ENCODE data around the gene STARD13. TPM values are rescaled to one million over a fixed set of nuclear protein-coding genes. Genes with fewer than 3 reads are reported as not detected.

Gene STARD13
- total and polyA plus RNA-seq, 4 donors = 2.7 to 15.3 (median 5.7) TPM

DNA sequence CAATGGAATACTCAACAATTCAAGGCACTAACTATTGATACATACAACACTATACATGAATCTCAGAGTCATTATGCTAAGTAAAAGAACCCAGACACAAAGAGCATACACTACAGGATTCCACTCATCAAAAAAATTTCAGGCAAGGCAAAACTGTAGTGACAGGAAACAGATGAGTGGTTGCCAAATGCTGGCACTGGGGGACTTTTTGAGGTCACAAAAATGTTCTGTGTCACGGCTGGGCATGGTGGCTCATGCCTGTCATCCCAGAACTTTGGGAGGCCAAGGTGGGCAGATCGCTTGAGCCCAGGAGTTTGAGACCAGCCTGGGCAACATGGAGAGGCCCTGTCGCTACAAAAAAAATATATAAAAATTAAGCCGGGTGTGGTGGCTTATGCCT is 139.9 kb downstream of the STARD13 start:
- peaks cover 0 to 1% (median 0%) of the 10 kb centered on the region in 4 donors for H3K9me3 ChIP-seq (ENCODE audit: control insufficient read depth in 4 of 4, low read length in 3 of 4)
- no peak overlapping the region for H3K4me3 ChIP-seq (ENCODE audit: low read depth in 1 of 3, low read length in 3 of 3)
- H3K27me3 ChIP-seq (ENCODE audit: control insufficient read depth in 4 of 4, insufficient read depth in 4 of 4, low read length in 3 of 4) = no peaks in the 10 kb centered on the region
- WGBS = 92% methylated on average over 4 of the region's 4 CpGs
- H3K9ac ChIP-seq (ENCODE audit: low read depth in 1 of 2, low read length in 2 of 2) = no peak overlapping the region
- H3K36me3 ChIP-seq (ENCODE audit: control insufficient read depth in 4 of 4, insufficient read depth in 3 of 4, low read depth in 1 of 4, low read length in 3 of 4) = peaks cover 0 to 7% (median 0%) of the 10 kb centered on the region in 4 donors
- H3K4me1 ChIP-seq (ENCODE audit: control insufficient read depth in 4 of 4, insufficient read depth in 4 of 4, low read length in 3 of 4) = no peaks in the 10 kb centered on the region
- no peak for TF ChIP-seq FOXA2 (IDR thresholded peaks at IDR 0.05)
- TF ChIP-seq, protein P1, sequence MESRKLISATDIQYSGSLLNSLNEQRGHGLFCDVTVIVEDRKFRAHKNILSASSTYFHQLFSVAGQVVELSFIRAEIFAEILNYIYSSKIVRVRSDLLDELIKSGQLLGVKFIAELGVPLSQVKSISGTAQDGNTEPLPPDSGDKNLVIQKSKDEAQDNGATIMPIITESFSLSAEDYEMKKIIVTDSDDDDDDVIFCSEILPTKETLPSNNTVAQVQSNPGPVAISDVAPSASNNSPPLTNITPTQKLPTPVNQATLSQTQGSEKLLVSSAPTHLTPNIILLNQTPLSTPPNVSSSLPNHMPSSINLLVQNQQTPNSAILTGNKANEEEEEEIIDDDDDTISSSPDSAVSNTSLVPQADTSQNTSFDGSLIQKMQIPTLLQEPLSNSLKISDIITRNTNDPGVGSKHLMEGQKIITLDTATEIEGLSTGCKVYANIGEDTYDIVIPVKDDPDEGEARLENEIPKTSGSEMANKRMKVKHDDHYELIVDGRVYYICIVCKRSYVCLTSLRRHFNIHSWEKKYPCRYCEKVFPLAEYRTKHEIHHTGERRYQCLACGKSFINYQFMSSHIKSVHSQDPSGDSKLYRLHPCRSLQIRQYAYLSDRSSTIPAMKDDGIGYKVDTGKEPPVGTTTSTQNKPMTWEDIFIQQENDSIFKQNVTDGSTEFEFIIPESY (IDR thresholded peaks at IDR 0.05) = no peak
- no peak for TF ChIP-seq SP1 (IDR thresholded peaks at IDR 0.05)
- no peak for TF ChIP-seq GABPA (IDR thresholded peaks at IDR 0.05 in 1 of 2, conservative IDR thresholded peaks at IDR 0.05 in 1 of 2)
- TF ChIP-seq, protein P2, sequence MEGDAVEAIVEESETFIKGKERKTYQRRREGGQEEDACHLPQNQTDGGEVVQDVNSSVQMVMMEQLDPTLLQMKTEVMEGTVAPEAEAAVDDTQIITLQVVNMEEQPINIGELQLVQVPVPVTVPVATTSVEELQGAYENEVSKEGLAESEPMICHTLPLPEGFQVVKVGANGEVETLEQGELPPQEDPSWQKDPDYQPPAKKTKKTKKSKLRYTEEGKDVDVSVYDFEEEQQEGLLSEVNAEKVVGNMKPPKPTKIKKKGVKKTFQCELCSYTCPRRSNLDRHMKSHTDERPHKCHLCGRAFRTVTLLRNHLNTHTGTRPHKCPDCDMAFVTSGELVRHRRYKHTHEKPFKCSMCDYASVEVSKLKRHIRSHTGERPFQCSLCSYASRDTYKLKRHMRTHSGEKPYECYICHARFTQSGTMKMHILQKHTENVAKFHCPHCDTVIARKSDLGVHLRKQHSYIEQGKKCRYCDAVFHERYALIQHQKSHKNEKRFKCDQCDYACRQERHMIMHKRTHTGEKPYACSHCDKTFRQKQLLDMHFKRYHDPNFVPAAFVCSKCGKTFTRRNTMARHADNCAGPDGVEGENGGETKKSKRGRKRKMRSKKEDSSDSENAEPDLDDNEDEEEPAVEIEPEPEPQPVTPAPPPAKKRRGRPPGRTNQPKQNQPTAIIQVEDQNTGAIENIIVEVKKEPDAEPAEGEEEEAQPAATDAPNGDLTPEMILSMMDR (IDR thresholded peaks at IDR 0.05; ENCODE audit: low read depth, low read length, missing input control) = no peak
- TF ChIP-seq FOXA1 (IDR thresholded peaks at IDR 0.05) = no peak
- TF ChIP-seq TAF1 (conservative IDR thresholded peaks at IDR 0.05) = no peak
- TF ChIP-seq NR2F2 (IDR thresholded peaks at IDR 0.05) = no peak
- TF ChIP-seq JUND (IDR thresholded peaks at IDR 0.05) = no peak
- no peak for TF ChIP-seq YY1 (IDR thresholded peaks at IDR 0.05)
- no peak for TF ChIP-seq HNF4G (IDR thresholded peaks at IDR 0.05)
- no peak for TF ChIP-seq HNF4A (conservative IDR thresholded peaks at IDR 0.05)
- TF ChIP-seq, protein P3, sequence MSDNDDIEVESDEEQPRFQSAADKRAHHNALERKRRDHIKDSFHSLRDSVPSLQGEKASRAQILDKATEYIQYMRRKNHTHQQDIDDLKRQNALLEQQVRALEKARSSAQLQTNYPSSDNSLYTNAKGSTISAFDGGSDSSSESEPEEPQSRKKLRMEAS (IDR thresholded peaks at IDR 0.05) = no peak
- no peak for DNase-seq (ENCODE audit: low spot score)
- no peak overlapping the region for H3K27ac ChIP-seq (ENCODE audit: low read depth in 1 of 2, low read length in 2 of 2)

DNA sequence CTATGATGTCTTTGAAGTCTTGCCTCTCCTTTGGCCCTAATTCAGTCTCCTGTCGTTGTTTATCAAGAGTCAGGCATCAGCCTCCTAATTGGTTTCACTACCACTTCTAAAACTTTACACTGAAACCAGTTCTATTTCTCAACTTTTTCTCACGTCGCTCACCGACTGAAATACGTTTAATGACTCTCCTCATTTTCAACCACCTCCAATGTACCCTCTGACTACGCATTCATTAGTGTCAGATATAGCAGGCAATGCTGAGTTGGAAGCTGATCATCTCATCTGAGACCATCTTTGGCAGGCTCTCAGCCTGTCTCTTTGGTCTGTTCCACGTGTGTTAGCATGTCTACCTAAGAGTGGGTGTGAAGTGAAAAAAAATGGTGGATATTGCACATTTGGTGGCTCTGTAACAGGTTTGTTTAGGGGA is 141.2 kb downstream of the STARD13 start:
- Histone ChIP-seq H3K36me3 (ENCODE audit: control insufficient read depth in 4 of 4, insufficient read depth in 3 of 4, low read depth in 1 of 4, low read length in 3 of 4) (peaks cover 0 to 7% (median 3%) of the 10 kb centered on the region in 4 donors), H3K9ac (ENCODE audit: low read depth in 1 of 2, low read length in 2 of 2) (no peak overlapping the region), H3K4me1 (ENCODE audit: control insufficient read depth in 4 of 4, insufficient read depth in 4 of 4, low read length in 3 of 4) (no peaks in the 10 kb centered on the region), H3K27me3 (ENCODE audit: control insufficient read depth in 4 of 4, insufficient read depth in 4 of 4, low read length in 3 of 4) (no peaks in the 10 kb centered on the region), H3K9me3 (ENCODE audit: control insufficient read depth in 4 of 4, low read length in 3 of 4) (peaks cover 0 to 1% (median 0%) of the 10 kb centered on the region in 4 donors), H3K4me3 (ENCODE audit: low read depth in 1 of 3, low read length in 3 of 3) (no peak overlapping the region), H3K27ac (ENCODE audit: low read depth in 1 of 2, low read length in 2 of 2) (no peak overlapping the region)
- WGBS = 96% methylated on average over 7 of the region's 7 CpGs
- DNase-seq (ENCODE audit: low spot score) = no peak
- TF ChIP-seq, protein P4, sequence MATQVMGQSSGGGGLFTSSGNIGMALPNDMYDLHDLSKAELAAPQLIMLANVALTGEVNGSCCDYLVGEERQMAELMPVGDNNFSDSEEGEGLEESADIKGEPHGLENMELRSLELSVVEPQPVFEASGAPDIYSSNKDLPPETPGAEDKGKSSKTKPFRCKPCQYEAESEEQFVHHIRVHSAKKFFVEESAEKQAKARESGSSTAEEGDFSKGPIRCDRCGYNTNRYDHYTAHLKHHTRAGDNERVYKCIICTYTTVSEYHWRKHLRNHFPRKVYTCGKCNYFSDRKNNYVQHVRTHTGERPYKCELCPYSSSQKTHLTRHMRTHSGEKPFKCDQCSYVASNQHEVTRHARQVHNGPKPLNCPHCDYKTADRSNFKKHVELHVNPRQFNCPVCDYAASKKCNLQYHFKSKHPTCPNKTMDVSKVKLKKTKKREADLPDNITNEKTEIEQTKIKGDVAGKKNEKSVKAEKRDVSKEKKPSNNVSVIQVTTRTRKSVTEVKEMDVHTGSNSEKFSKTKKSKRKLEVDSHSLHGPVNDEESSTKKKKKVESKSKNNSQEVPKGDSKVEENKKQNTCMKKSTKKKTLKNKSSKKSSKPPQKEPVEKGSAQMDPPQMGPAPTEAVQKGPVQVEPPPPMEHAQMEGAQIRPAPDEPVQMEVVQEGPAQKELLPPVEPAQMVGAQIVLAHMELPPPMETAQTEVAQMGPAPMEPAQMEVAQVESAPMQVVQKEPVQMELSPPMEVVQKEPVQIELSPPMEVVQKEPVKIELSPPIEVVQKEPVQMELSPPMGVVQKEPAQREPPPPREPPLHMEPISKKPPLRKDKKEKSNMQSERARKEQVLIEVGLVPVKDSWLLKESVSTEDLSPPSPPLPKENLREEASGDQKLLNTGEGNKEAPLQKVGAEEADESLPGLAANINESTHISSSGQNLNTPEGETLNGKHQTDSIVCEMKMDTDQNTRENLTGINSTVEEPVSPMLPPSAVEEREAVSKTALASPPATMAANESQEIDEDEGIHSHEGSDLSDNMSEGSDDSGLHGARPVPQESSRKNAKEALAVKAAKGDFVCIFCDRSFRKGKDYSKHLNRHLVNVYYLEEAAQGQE (IDR thresholded peaks at IDR 0.05) = no peak
- TF ChIP-seq EGR1 (IDR thresholded peaks at IDR 0.05; ENCODE audit: low read depth in 2 of 2) (no peak), RAD21 (IDR thresholded peaks at IDR 0.05) (no peak), FOXA2 (IDR thresholded peaks at IDR 0.05) (no peak), TAF1 (conservative IDR thresholded peaks at IDR 0.05) (no peak), SP1 (IDR thresholded peaks at IDR 0.05) (no peak), HNF4A (conservative IDR thresholded peaks at IDR 0.05) (no peak), FOXA1 (IDR thresholded peaks at IDR 0.05) (no peak), YY1 (IDR thresholded peaks at IDR 0.05) (no peak), RXRA (IDR thresholded peaks at IDR 0.05) (no peak), JUND (IDR thresholded peaks at IDR 0.05) (no peak)
- TF ChIP-seq, protein P3 (IDR thresholded peaks at IDR 0.05) = no peak
- TF ChIP-seq, protein P2 (IDR thresholded peaks at IDR 0.05; ENCODE audit: low read depth, low read length, missing input control) = no peak
- TF ChIP-seq, protein P5, sequence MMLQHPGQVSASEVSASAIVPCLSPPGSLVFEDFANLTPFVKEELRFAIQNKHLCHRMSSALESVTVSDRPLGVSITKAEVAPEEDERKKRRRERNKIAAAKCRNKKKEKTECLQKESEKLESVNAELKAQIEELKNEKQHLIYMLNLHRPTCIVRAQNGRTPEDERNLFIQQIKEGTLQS (IDR thresholded peaks at IDR 0.05) = no peak
- TF ChIP-seq, protein P1 (IDR thresholded peaks at IDR 0.05) = no peak

Measured in liver (tissue), 9 donors.